Measurements from ENCODE around the gene ADPRHL1. TPM values are rescaled to one million over a fixed set of nuclear protein-coding genes. Genes with fewer than 3 reads are reported as not detected.

ADPRHL1 gene
- total RNA-seq, 2 donors from 2014 or later = 0.40 to 0.69 TPM

DNA sequence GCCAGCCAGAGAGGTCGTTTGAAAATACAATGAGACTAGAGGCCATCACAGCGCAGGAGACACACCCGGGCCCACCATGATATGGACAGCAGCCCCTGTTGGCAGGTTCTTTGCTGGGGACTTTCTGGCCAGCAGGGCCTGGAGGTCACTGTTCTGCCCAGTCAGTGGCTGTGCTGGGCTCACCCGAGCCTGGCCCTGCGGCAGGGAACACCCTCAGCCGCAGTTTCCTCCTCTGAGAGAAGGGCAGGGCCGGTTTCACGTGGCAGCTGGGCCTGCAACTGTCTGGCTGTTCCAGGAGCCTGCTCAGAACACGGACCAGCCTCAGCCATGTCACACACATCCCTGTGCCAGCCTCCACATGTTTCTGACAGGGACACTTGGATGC, 39.4 kb downstream of the ADPRHL1 start:
- Mint-ChIP-seq H3K4me3 (no peak overlapping the region), H3K9me3 (no peaks in the 10 kb centered on the region), H3K27me3 (peaks cover 4% of the 10 kb centered on the region), H3K36me3 (ENCODE audit: low read depth) (no peaks in the 10 kb centered on the region), H3K4me1 (no peaks in the 10 kb centered on the region), H3K27ac (no peak overlapping the region)
- ATAC-seq (replicated peaks) = no peak

GRCh38 chr13:113413178-113413897, 40.0 kb downstream of the ADPRHL1 start:
- Mint-ChIP-seq H3K4me3 (no peak overlapping the region), H3K9me3 (no peaks in the 10 kb centered on the region), H3K27ac (no peak overlapping the region), H3K27me3 (peaks cover 4% of the 10 kb centered on the region), H3K4me1 (no peaks in the 10 kb centered on the region), H3K36me3 (ENCODE audit: low read depth) (no peaks in the 10 kb centered on the region)
- ATAC-seq (replicated peaks) = no peak

DNA sequence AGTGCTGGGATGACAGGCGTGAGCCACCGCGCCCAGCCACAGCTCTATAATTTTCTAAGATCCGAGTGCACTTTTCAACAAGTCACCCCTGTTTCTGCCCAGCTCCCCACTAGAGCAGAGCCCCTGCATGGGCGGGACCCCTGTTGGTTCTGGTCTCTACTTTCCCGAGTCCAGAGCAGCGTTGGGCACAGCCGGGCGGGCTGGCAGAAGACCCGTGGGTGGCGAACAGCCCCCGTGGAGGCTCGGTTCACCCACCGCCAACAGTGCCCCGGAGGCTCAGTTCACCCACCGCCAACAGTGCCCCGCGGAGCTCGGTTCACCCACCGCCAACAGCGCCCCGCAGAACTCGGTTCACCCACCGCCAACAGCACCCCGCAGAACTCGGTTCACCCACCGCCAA, 40.8 kb downstream of the ADPRHL1 start:
- H3K4me1 Mint-ChIP-seq = no peaks in the 10 kb centered on the region
- peaks cover 4% of the 10 kb centered on the region for H3K27me3 Mint-ChIP-seq
- no peak overlapping the region for H3K27ac Mint-ChIP-seq
- H3K36me3 Mint-ChIP-seq (ENCODE audit: low read depth) = no peaks in the 10 kb centered on the region
- no peaks in the 10 kb centered on the region for H3K9me3 Mint-ChIP-seq
- ATAC-seq (replicated peaks) = no peak
- no peak overlapping the region for H3K4me3 Mint-ChIP-seq

- no peak for ATAC-seq (replicated peaks)
- Mint-ChIP-seq H3K9me3 (no peaks in the 10 kb centered on the region), H3K4me1 (no peaks in the 10 kb centered on the region), H3K27me3 (no peaks in the 10 kb centered on the region), H3K27ac (no peak overlapping the region), H3K4me3 (no peak overlapping the region), H3K36me3 (ENCODE audit: low read depth) (no peaks in the 10 kb centered on the region)
Measured at GRCh38 chr13:113411216-113412023, 41.9 kb downstream of the ADPRHL1 start.

- Mint-ChIP-seq H3K9me3 (no peaks in the 10 kb centered on the region), H3K4me1 (no peaks in the 10 kb centered on the region), H3K27ac (no peak overlapping the region), H3K27me3 (no peaks in the 10 kb centered on the region), H3K4me3 (no peak overlapping the region), H3K36me3 (ENCODE audit: low read depth) (no peaks in the 10 kb centered on the region)
- peak; percentile 40 for ATAC-seq (replicated peaks)
Measured at GRCh38 chr13:113410472-113411201, 42.7 kb downstream of the ADPRHL1 start.

DNA sequence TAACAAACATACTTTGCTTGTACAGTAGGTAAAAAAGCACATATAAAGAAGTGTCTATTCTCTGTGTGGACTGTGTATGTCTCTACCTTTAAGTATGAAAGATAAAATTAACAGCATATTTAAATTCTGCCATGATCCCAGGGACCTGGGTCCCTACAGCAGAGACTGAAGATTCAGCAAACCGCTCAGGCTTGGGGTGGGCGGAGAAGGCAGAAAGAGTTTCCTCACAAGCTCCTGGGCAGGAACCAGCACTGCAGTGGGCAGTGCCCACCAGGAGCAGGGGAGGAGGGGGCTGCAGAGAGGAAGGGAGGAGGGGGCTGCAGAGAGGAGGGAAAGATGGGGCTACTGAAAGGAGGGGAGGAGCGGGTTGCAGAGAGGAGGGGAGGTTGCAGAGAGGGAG, 44.7 kb downstream of the ADPRHL1 start:
- no peaks in the 10 kb centered on the region for H3K4me1 Mint-ChIP-seq
- H3K4me3 Mint-ChIP-seq = no peak overlapping the region
- no peaks in the 10 kb centered on the region for H3K36me3 Mint-ChIP-seq (ENCODE audit: low read depth)
- H3K27ac Mint-ChIP-seq = no peak overlapping the region
- no peaks in the 10 kb centered on the region for H3K27me3 Mint-ChIP-seq
- no peaks in the 10 kb centered on the region for H3K9me3 Mint-ChIP-seq
- ATAC-seq (replicated peaks) = no peak

DNA sequence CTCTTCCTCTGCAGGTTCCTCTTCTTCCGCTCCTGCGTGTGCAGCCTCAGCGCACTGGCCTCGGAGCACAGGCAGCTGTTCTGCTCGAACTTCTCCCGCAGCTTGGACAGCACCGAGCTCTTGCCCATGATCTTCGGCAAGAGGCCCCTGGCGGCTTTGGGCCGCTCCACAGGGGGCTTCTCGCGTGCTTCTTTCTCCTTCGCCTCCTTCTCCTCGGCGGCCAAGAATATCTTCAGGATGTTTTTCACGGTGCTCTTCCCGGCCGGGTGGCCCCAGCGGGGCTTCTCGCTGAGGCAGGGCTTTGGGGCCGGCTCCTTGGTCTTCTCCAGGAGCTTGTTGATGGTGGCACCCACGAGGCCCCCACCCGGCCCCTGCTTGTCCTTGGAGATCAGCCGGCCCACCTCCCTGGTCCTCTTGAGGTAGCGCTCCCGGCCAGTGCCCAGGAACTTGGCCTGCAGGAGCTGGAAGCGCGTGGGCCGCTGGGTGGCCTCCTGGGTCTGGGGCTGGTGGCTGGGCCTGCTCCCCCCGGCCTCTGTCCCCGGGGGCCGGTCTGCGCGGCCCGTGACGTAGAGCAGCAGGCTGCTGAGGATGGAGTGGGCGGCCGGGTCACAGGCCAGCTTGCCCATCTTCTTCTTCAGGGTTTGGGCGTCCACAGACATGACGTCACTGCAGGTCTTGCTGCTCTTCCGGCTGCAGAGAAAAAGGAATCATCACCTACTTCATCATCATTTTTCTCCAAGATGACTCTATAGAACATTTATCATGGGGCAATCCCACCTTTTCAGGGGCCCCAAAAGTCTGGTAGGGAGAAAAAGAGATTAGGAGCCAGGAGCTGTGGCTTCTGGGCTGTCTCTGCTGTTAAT, 45.5 kb downstream of the ADPRHL1 start:
- Mint-ChIP-seq H3K9me3 (no peaks in the 10 kb centered on the region), H3K27me3 (no peaks in the 10 kb centered on the region), H3K36me3 (ENCODE audit: low read depth) (no peaks in the 10 kb centered on the region), H3K4me3 (no peak overlapping the region), H3K4me1 (no peaks in the 10 kb centered on the region), H3K27ac (no peak overlapping the region)
- ATAC-seq (replicated peaks) = no peak

DNA sequence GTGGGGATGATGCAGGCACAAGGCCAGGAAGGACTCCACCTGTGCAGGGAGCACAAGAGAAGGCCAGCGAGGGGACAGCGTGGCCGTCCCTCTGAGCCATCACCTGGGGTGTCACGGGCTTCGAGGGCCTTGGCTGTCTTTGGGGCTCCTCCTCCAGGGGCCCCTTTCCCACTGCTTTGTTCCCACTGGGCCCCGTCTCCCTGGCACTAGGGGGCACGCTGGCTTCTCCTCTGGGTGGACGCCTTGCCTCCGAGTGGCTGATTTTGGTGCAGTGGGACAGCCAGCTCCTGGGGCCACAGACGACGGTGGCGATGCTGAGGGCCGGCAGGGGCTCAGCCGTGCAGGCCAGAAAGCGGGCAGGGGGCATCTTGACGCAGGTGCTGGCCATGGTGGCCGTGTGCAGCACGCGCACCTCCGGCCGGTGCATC, 46.2 kb downstream of the ADPRHL1 start:
- no peaks in the 10 kb centered on the region for H3K36me3 Mint-ChIP-seq (ENCODE audit: low read depth)
- H3K9me3 Mint-ChIP-seq = no peaks in the 10 kb centered on the region
- H3K4me3 Mint-ChIP-seq = no peak overlapping the region
- no peak for ATAC-seq (replicated peaks)
- H3K27me3 Mint-ChIP-seq = no peaks in the 10 kb centered on the region
- no peaks in the 10 kb centered on the region for H3K4me1 Mint-ChIP-seq
- H3K27ac Mint-ChIP-seq = no peak overlapping the region

- Mint-ChIP-seq H3K9me3 (no peaks in the 10 kb centered on the region), H3K36me3 (ENCODE audit: low read depth) (no peaks in the 10 kb centered on the region), H3K4me3 (no peak overlapping the region), H3K27ac (no peak overlapping the region), H3K27me3 (no peaks in the 10 kb centered on the region), H3K4me1 (no peaks in the 10 kb centered on the region)
- no peak for ATAC-seq (replicated peaks)
Measured at GRCh38 chr13:113406321-113407102, 46.8 kb downstream of the ADPRHL1 start.

DNA sequence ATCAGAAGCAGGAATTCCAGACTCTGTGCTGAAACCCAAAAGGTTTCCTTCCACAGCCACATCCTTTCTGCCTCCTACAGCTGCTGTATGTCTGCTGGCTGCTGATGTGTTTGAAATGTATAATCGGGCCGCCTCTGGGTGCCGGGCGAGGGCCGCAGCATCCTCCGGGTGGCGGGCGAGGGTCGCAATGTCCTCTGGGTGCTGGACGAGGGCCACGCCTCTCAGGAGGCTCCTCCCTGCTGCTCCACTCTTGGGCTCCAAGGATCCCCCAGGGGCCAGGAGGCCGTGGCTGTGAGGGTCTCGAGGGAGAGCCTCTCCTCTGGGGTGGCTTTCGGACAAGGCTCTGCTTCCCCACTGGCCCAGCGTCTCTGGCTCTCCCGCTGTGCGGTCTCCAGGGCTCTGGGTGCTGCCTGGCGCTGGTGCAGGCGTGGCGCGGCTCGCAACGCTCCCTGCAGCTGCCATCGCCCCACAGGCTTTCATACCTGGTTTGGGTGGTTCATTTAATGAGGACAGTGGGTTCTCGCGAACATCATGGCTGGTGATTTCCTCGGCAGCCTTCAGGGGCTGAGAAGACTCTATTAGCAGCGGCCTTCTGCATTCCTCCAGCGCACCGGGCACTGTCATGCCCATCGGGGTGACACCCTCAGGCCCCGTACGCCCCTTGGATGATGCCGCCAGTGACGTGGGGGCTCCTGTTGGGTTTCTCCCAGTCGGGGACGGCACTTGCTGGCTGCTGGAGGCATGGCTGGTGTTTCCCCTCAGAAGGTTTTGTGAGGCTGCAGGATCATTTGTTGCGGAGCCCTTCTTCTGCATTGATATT, 47.6 kb downstream of the ADPRHL1 start:
- Mint-ChIP-seq H3K36me3 (ENCODE audit: low read depth) (no peaks in the 10 kb centered on the region), H3K4me3 (no peak overlapping the region), H3K9me3 (no peaks in the 10 kb centered on the region), H3K4me1 (no peaks in the 10 kb centered on the region), H3K27me3 (no peaks in the 10 kb centered on the region), H3K27ac (no peak overlapping the region)
- no peak for ATAC-seq (replicated peaks)

- no peaks in the 10 kb centered on the region for H3K9me3 Mint-ChIP-seq
- H3K27ac Mint-ChIP-seq = no peak overlapping the region
- no peak overlapping the region for H3K4me3 Mint-ChIP-seq
- H3K27me3 Mint-ChIP-seq = no peaks in the 10 kb centered on the region
- H3K36me3 Mint-ChIP-seq (ENCODE audit: low read depth) = no peaks in the 10 kb centered on the region
- no peaks in the 10 kb centered on the region for H3K4me1 Mint-ChIP-seq
- no peak for ATAC-seq (replicated peaks)
Measured at GRCh38 chr13:113404723-113405471, 48.4 kb downstream of the ADPRHL1 start.

GRCh38 chr13:113404366-113404722, 48.9 kb downstream of the ADPRHL1 start:
- Mint-ChIP-seq H3K9me3 (no peaks in the 10 kb centered on the region), H3K27ac (no peak overlapping the region), H3K36me3 (ENCODE audit: low read depth) (no peaks in the 10 kb centered on the region), H3K27me3 (peaks cover 4% of the 10 kb centered on the region), H3K4me3 (no peak overlapping the region), H3K4me1 (no peaks in the 10 kb centered on the region)
- no peak for ATAC-seq (replicated peaks)

All from activated T-helper 17 cell treated with anti-CD3 and anti-CD28 coated beads, Interleukin-2, amount 50 U/mL, for 72 hours (primary cell).